Putamen (tissue), 1 donor: ENCODE data around the gene DMD.

Source experiments
- DNase-seq: peaks from one replicate; pipeline ENCODE4 v3.0.0-alpha.2; 2016; ENCODE audit warnings: low spot score

Gene DMD

DNA sequence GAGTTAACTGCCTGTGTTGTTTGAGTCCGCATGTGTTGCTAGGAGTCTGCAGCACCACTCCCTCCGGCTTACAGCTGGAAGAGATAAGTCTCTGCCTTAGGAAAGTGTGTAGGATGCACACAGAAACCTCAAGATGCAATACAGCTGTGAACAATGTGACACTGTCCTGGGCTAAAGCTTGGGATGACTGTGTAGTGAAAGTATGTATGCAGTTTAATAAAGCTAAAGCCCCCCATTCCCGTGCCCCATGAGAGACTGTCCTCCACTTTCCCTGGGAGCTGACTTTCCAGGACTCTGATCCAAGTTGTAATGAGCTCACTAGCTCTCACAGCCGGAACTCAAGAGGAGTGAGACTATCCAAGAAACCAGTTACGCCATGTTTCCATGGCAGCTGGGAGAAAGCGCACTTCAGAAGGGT, 1982.9 kb downstream of the DMD start:
- DNase-seq = peak; percentile 18

DNA sequence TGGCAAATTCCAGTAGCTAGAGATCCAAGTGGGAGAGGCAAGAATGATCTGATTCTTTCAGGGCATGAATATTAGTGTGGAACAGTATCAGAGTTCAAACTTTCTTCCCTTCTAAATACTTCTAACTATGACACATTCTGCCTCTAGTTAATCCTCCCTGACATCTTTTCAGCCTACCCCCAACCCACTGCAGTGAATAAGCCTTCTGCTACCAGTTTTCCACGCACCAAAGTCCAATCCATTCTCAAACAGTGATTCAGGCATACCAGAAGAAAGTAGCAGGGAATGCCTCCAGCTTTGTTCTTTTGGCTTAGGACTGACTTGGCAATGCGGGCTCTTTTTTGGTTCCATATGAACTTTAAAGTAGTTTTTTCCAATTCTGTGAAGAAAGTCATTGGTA, 1984.1 kb downstream of the DMD start:
- DNase-seq = no peak

DNA sequence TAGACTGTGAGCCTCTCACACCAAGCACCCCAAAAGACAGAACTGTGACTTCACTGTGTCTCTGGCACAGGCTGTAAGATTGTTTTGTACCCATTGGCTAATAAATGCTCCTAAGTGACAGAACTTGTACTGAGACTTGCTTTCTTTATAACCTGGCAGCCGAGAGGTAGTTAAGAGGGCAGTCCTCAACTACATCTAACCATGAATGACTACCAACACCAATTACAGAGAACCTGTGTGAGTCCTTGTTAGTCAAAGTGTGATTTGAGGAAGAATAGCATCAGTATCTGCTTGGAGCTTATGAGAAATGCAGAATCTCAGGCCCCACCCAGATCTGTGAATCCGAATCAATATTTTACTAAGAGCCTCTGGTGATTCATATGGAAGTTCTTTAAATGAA, 1985.5 kb downstream of the DMD start:
- DNase-seq = no peak

DNA sequence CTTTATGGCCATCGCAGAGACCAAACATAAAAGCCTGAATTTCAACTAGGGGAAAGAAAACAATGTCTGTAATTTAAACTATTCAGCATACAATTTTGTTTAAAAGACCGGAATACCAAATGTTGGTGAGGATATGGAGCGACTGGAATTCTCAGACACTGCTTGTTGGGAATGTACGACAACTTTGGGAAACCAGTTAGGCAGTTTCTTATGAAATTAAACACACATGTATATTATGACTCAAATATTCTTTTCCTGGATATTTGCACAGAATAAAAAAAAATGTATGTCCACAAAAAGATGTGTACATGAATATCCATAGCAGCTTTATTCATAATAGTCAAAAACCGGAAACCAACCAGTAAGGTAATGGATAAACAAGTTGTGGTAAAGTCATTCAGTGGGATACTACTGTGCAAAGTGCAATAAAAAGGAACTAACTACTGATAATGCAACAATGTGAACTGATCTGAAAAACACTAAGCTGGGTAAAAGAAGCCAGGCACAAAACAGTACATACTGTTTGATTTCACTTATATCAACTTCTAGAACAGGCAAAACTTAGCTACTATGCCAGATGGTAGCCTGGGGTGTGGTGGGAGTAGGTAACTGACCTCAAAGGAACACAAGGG, 1986.9 kb downstream of the DMD start:
- no peak for DNase-seq

DNA sequence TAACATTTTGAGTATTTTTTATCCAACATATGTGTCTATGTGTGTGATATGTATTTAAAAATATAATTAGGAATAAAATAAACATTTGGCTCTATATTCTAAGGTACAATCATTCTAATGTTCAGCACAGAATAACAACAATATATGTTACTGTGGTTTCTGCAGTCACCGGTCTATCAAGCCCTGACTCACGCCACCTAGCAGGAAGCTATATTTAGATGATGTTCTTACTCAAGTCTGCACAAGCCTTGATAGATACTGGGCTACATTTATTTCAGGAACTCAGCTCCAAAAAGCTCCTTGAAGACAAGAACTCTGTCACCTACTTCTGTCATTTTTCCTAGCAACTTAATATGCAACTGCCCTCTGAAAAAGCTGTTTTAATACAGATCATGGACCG, 1987.5 kb downstream of the DMD start:
- no peak for DNase-seq

DNA sequence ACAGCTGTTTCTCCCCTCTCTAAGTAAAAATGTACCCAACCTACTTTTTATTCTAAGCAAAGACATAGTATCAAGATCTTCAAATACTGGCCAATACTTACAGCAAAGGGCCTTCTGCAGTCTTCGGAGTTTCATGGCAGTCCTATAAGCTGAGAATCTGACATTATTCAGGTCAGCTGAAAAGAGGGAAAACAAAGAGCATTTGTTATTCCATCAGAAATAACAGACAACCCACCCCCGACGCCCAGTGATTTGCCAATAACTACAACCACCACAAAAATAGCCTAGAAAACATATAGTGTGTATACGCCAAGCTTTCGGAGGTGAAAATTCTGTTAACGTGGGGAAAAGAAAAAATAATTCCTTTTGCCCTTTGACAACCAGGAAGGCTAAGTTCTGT, 1988.4 kb downstream of the DMD start:
- no peak for DNase-seq

DNA sequence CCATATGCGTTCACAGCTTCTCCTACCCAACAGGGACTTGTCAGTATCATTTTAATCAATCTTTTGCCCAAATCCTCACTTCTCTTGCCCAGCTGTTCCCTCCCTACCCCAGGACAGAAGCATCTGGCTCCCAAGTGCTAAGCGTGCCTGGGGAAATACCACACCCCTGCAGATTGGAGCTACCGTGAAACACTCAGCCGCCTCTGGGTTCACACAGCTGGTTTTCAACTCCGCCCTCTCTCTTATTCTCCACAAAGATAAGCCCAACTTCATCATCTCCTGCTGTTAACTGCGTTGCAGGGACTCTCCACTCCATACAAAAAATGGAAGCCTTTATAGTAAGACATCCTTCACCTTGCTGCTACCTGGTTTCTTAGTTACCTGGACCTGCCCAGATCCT, 1992.2 kb downstream of the DMD start:
- DNase-seq = no peak

DNA sequence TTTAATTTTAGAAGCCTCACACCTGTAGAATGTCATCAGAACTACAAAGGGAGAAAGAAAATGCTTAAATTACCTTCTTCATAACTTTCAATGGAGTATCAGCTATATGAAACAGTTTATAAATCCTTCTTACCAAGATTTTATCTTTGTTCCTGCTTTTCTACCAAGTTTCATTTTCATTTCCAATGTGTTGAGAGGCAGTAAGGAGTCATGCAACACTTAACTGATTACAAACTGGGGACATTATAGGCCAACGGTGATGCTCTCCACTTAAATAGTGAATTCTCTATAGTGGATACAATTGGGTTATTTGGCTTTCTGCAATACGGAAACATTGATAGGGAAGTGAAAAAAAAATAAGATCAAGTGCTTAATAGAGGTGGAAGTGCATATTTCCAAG, 1994.3 kb downstream of the DMD start:
- no peak for DNase-seq

DNA sequence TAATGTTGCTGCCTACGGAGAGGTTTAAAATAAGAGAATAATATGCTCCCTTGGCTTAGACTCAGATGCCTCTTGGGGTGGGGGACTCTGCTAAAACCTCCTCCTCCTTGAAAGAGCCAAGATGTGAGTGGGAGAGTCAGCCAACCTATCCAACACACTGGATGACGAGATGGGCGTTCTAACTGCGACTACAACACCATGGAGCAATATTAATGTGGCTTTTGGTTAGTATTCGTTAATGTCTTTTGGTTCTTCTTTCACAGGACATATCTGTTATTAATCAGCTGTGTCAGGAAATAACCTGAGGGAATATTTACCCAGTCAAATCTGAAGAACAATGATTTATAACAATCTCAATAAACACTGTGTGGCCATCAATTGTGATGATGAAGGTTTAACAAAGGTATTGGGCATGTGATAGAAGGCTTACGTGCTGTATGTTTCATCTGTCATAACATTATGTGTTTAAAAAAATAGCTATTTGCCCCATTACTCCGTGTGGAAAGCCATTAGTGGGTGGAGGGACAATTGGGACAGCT, 1996.0 kb downstream of the DMD start:
- DNase-seq = no peak

DNA sequence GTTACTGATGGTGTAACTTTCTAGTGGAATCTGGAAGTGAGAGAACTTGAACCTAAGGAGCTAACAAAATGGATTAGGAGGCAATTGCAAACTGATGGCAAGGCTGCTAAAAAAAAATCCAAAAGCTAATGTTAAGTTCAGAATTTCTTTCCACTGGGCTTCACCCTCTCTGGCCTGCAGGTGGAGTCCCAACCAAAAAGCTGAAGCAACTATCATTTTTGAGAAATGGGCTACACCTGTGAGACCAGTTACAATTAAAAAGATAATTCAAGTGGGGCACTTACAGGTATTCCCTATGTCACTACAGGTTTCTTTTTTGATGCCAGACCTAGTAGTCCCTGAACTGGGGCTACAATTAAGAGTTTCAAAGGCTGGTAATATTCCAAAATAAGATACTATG, 1997.4 kb downstream of the DMD start:
- DNase-seq = no peak

DNA sequence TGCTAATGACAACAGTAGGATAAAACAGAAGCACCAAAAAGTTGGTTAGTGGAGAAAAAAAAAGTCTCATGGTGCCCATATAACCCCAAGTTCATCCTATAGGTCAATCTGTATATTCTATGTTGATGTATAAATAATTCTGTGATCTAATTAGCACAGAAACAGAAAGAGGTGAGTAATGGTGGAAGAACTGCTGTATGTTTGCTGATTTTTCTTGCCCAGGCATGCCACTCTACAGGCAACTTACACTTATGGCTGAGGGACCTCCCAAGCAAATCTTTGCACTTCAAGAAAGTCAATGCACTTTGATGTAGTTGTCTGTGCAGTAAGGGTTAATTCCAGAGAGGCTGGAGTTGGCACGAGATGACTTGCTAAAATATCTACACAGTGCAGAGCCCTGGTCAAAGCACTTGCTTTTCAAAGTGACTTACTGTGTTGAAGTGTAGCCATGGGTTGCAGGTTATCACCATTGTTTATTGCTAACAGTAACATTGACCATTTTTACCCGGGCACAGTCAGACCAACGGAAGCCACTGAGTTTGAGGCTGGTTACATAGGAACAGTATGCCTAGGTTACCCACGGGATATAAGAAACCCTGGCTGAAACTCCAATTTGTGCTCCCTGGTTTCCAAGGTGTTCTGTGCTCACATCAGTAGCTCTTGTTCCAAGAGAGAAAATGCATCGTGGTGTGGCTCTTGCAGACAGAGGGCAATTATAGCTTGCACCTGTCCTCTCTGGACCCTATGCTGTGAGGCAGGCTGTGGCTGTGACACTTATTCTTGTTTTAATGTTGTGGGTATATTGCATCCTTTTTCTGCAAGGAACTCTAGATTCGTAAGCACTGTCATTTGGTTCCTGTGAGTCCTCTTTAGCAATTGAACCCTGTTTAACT, 1998.2 kb downstream of the DMD start:
- no peak for DNase-seq

DNA sequence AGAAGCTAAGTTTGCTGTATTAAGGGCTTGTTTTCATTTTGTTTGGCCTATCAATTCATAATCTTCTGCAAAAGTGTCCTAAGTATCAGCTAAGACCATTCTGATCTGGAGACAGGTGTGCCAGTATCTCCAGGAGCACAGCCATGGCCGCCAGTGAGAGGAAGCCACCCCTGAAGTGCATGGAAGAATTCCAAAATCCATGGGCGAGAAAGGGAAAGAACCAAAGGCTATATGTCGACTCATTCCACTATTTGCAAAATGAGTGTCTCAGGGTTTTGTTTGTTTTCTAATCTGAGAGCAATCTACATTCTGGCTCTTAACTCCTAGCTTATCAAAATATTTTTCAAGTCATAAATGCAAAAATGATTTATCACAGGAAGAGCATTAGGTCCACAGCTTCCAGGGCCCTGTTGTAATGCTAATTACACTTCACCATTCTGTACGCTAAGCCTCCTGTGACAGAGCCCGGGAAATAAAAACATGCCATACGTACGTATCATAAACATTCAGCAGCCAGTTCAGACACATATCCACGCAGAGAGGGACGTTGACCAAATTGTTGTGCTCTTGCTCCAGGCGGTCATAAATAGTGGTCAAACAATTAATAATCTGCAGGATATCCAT, 2002.2 kb downstream of the DMD start:
- DNase-seq = no peak

DNA sequence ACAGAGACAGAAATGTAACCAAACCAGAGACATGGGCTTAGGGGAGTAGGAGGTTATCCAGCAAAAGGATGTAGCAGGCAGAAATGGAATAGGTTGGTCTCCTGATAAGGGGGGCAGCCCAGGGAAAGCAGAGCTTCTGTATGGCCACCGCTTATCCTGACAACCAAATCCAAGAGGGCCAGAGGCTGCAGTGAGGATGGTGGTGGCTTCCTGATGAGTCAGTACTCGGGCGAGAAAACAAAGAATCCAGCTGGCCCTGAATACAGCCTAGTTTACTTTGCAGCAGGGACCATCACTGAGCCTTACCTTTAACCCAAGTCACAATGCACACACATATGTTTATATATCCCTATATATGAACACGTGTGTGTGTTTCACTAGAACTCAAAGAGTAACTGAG, 2009.8 kb downstream of the DMD start:
- no peak for DNase-seq

DNA sequence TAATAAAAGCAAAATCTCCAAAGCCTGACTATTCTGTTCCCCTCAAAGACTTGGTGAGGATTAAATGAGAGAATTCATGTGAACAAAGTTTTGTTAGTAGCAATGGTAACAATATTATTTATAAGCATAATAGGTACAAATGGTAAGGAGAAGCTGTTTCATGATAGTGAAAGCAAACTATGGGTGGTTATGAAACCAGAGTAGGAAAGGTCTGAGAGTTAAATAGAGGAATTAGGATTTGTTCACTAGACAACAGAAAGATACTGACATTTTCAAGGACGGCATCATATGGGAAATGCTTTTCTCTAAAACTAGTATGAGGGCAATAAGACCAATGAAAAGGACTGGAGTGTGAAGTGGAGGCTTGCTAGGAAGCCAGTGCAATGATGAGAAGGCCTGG, 2010.9 kb downstream of the DMD start:
- DNase-seq = no peak

DNA sequence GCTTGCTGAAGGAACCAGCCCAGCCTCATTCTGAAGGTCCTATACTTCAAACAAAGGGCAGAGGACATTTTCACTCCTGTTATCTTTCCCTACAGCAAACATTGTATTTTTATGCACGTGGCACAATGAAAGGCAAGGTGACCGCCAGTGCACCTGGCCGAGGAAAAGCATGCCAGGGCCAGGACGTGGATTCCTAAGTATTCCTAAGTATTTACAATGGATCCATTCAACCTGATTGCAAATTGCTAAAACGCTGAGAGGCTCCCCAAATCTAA, 2011.6 kb downstream of the DMD start:
- DNase-seq = no peak

DNA sequence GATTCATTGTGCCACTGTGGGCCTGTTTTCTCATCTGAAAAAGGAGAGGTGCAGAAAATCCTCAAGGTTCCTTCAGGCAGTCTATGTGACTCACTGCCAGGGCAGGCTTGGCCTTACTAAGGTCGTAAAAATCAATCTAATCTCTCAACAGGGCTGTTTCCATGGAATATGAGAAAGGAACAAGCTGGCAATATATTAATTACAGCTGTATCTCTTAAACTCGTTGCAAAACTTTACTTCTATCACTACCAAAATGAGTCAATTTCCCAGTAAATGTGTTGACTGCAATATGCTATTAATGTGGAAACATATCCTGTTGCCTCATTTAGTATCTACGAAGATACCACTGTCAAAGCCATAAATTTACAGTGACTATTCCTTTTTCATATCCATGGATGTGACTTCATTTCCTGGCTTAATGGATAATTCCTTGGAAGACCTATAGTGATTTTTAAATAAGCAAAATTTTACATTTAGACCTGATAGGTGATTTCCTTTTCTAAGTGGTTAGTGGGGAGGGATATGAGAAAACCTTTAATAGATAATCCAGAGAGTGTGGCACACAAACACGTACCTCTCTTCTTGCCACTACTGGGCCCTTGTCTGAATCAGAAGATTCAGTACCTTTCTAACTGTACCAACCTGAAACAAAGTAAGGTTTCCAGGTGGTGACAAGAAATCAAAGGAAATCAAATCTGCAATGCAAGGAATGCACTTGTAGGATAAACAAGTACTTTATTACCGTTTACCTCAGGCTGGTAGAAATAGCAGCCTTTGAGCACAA, 2012.1 kb downstream of the DMD start:
- no peak for DNase-seq

DNA sequence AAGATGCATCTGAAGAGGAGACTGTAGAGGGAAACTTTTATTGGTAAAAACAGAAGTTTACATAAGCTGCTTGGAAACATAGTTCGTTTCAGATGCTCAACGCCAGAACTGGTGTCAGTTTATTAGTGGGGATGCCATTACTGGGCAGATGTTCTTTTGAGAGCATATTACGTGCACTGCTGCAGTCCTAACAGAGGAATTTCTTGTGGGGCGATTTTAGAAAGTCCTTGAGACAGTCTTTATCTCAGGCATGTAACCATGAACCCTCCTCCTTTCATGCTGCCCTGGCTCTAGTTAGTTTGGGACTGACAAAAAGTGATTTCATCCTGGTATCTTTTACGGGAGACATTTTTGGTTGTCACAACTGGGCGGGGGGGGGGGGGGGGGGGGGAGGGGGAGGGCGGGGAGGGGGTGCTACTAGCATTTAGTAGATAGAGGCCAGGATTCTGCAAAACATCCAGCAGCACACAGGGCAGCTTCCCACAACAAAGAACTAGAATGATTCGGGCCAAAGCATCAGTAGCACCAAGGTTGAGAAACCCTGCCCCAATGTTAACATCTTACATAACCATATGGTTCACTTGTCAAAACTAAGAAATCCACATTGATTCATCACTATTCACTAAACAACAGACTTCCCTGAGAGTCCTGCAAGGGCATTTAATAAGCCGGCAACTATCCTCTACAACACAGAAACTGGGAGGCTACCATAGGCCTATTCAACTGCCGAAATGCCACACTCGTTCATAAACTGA, 2021.0 kb downstream of the DMD start:
- no peak for DNase-seq

DNA sequence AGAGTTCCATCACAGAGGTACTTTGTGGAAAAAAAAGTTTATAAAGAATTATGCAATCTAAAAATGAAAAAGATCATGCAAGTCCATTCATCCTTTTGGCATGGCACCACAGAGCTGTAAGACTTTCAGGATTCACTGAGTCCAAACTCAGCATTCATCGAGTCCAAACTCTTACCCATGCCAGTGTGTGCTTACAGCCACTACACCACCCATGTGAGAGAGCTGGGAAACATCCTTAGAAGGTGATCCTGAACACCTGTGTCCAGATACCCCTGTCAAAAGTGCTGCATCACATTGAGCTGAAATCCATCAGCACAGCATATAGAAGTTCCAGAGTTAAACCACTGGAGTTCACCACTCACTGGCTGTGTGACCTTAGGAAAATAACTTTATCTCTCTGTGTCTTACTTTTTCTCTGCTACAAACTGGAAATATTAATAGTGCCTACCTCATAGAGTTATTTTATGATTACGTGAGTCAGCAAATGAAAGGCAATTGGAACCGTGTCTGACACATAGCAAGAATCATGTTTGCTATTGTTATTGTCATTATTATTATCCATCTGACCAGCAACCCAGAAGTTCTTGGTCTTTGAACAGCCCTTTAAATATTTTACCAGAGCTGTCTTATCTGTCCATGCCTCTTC, 2024.5 kb downstream of the DMD start:
- DNase-seq = no peak

DNA sequence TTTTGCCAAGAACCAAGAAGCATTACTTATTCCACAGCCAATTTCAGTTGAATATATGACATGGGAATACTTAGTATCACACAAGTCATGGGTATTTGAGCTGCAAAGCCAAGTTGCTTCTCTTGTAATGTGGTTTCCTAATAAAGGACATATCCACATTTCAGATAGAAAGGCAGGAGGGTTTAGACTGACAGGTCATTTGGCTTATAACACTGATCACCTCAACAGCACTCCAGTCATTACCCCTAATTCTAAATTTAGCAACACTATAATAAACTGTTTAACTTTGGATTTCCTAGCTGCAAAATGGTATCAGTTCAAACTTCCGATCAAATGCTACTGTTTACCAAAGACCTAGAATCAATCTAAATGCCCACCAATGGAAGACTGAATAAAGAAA, 2025.5 kb downstream of the DMD start:
- no peak for DNase-seq

DNA sequence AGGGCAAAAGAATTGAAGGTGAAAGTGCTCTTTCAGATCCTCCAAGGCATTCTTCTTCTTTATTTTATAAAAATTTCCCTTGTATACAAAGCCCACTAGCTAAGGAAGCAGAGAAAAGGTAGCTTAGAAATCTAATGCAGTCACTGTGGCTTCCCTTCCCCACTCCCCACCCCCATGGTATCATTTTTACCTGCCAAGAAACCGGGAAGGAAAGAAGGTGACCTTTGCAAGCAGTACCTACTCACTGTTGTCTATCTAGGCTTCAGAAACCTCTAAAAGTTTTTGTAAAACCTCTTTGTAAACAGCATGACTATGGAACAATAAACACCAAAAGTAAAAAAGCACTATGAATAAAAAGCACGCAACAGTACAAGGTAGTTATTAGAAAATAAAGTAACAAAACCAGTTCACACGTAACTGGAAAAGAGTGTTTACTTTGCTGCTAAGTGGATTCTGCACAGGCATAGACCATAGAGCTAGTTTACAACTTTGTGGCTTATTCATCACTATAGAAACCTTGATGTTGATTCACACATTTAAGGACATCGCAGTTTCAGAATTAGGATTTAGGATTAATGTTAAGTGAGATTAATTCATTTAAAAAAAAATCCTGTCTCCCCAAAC, 2029.9 kb downstream of the DMD start:
- no peak for DNase-seq

DNA sequence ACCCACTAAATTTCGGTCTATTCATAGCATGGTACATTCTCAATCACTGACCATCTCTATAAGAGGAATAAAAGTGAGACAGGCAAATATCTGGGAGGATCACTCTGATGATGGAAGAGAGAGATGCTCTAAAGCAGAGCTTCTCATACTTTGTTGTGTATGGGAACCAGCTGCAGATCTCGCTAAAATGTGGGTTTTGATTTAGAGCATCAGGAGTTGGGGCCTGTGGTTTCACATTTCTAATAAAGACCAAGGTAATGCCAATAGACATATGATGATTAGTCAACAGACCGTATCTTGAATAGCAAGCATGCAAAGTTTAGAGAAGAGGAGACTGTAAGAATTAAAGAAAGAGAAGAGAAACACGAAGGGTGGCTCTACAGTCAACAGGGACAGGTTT, 2032.1 kb downstream of the DMD start:
- DNase-seq = no peak
